Parathyroid adenoma (tissue), 2 donors: ENCODE results near the gene DLG2.

ENCODE experiments used
- H2AFZ ChIP-seq: fragments of 300-600 bp; sonication (generic); one replicate; pipeline ENCODE4 v1.7.0; 2017; ENCODE audit warnings: antibody characterized with exemption, mild to moderate bottlenecking
- H3K27ac ChIP-seq: fragments of 300-600 bp; sonication (generic); one replicate; pipeline ENCODE4 v1.7.0; 2017
- H3K27me3 ChIP-seq: fragments of 300-600 bp; sonication (generic); one replicate; pipeline ENCODE4 v1.7.0; 2017; ENCODE audit warnings: low read length; ENCODE audit not compliant: control insufficient read depth, insufficient read depth
- H3K36me3 ChIP-seq: fragments of 300-600 bp; sonication (generic); one replicate; pipeline ENCODE4 v1.7.0; 2017; ENCODE audit warnings: low read length; ENCODE audit not compliant: control insufficient read depth, insufficient read depth
- H3K4me1 ChIP-seq: fragments of 300-600 bp; sonication (generic); one replicate; pipeline ENCODE4 v1.7.0; 2017; ENCODE audit warnings: control low read depth
- H3K4me2 ChIP-seq: fragments of 300-600 bp; sonication (generic); one replicate; pipeline ENCODE4 v1.7.0; 2017; ENCODE audit warnings: low read length
- H3K4me3 ChIP-seq: fragments of 300-600 bp; sonication (generic); one replicate; pipeline ENCODE4 v1.7.0; 2017; ENCODE audit warnings: low read depth, low read length
- H3K79me2 ChIP-seq: fragments of 300-600 bp; sonication (generic); one replicate; pipeline ENCODE4 v1.7.0; 2017; ENCODE audit warnings: control low read depth
- H3K9ac ChIP-seq: fragments of 300-600 bp; sonication (generic); one replicate; pipeline ENCODE4 v1.7.0; 2017; ENCODE audit warnings: mild to moderate bottlenecking
- H3K9me3 ChIP-seq: fragments of 300-600 bp; sonication (generic); one replicate; pipeline ENCODE4 v1.7.0; 2017; ENCODE audit warnings: low read length; ENCODE audit not compliant: control insufficient read depth
- CTCF ChIP-seq: fragments of 300-600 bp; sonication (generic); IDR thresholded peaks from one replicate; pipeline ENCODE4 v1.7.0; 2017; ENCODE audit warnings: antibody characterized with exemption, mild to moderate bottlenecking
- donor health status: primary hyperparathyroidism.

DLG2 gene

GRCh38 chr11:84247926-84248325 lies 1379.2 kb downstream of the DLG2 start:
- Histone ChIP-seq H3K79me2 (peaks cover 2% of the 10 kb centered on the region), H3K9ac (no peak overlapping the region), H3K27me3 (no peaks in the 10 kb centered on the region), H2AFZ (no peak overlapping the region), H3K36me3 (no peaks in the 10 kb centered on the region), H3K4me2 (no peak overlapping the region), H3K9me3 (no peaks in the 10 kb centered on the region), H3K4me1 (peaks cover 10% of the 10 kb centered on the region), H3K4me3 (no peak overlapping the region), H3K27ac (no peak overlapping the region)
- TF ChIP-seq CTCF, result no peak

GRCh38 chr11:84247129-84247528 lies 1380.0 kb downstream of the DLG2 start:
- peaks cover 10% of the 10 kb centered on the region for H3K4me1 ChIP-seq
- TF ChIP-seq CTCF, result no peak
- H3K9ac ChIP-seq, result no peak overlapping the region
- no peak overlapping the region for H2AFZ ChIP-seq
- no peaks in the 10 kb centered on the region for H3K9me3 ChIP-seq
- no peak overlapping the region for H3K4me2 ChIP-seq
- no peak overlapping the region for H3K4me3 ChIP-seq
- H3K27ac ChIP-seq, result no peak overlapping the region
- no peaks in the 10 kb centered on the region for H3K27me3 ChIP-seq
- H3K36me3 ChIP-seq, result no peaks in the 10 kb centered on the region
- H3K79me2 ChIP-seq, result peaks cover 2% of the 10 kb centered on the region

- H3K36me3 ChIP-seq, result no peaks in the 10 kb centered on the region
- no peak overlapping the region for H3K4me3 ChIP-seq
- H3K27me3 ChIP-seq, result no peaks in the 10 kb centered on the region
- H3K79me2 ChIP-seq, result peaks cover 2% of the 10 kb centered on the region
- no peak overlapping the region for H3K4me2 ChIP-seq
- TF ChIP-seq CTCF, result no peak
- no peak overlapping the region for H2AFZ ChIP-seq
- no peak overlapping the region for H3K9ac ChIP-seq
- H3K9me3 ChIP-seq, result no peaks in the 10 kb centered on the region
- no peak overlapping the region for H3K27ac ChIP-seq
- peaks cover 2% of the 10 kb centered on the region for H3K4me1 ChIP-seq
Measured at GRCh38 chr11:84243629-84244263, 1383.4 kb downstream of the DLG2 start.

GRCh38 chr11:84241343-84242131 lies 1385.6 kb downstream of the DLG2 start:
- Histone ChIP-seq H3K79me2 (peaks cover 2% of the 10 kb centered on the region), H3K36me3 (no peaks in the 10 kb centered on the region), H3K27me3 (no peaks in the 10 kb centered on the region), H3K4me1 (peaks cover under 1% of the 10 kb centered on the region), H3K4me2 (no peak overlapping the region), H2AFZ (no peak overlapping the region), H3K9me3 (no peaks in the 10 kb centered on the region), H3K27ac (no peak overlapping the region), H3K9ac (no peak overlapping the region), H3K4me3 (no peak overlapping the region)
- TF ChIP-seq CTCF, result no peak
